HG03457 (cell line): ENCODE data around the gene PNLIPRP1.

Source experiments
- ATAC-seq: cut with Tn5 transposase; IDR thresholded peaks from one replicate; pipeline ENCODE4 v1.9.1; 2021; ENCODE audit warnings: moderate number of reproducible peaks; ENCODE audit not compliant: unreplicated experiment

The PNLIPRP1 gene

GRCh38 chr10:116629340-116629739, 38.6 kb downstream of the PNLIPRP1 start:
- ATAC-seq, result no peak

GRCh38 chr10:116630020-116630419, 39.3 kb downstream of the PNLIPRP1 start:
- ATAC-seq, result no peak

GRCh38 chr10:116631871-116632295, 41.1 kb downstream of the PNLIPRP1 start:
- no peak for ATAC-seq

GRCh38 chr10:116632596-116633215, 41.9 kb downstream of the PNLIPRP1 start:
- no peak for ATAC-seq

- ATAC-seq, result no peak
Observed at GRCh38 chr10:116633216-116633600, 42.4 kb downstream of the PNLIPRP1 start.

GRCh38 chr10:116634126-116634975, 43.6 kb downstream of the PNLIPRP1 start:
- ATAC-seq, result no peak

- ATAC-seq, result no peak
Observed at GRCh38 chr10:116636385-116636784, 45.6 kb downstream of the PNLIPRP1 start.

- no peak for ATAC-seq
Observed at GRCh38 chr10:116636976-116637375, 46.2 kb downstream of the PNLIPRP1 start.

GRCh38 chr10:116637830-116638229, 47.1 kb downstream of the PNLIPRP1 start:
- no peak for ATAC-seq

- ATAC-seq, result no peak
Observed at GRCh38 chr10:116646502-116646901, 55.7 kb downstream of the PNLIPRP1 start.

GRCh38 chr10:116648903-116649302, 58.1 kb downstream of the PNLIPRP1 start:
- ATAC-seq, result no peak

GRCh38 chr10:116653885-116654284, 63.1 kb downstream of the PNLIPRP1 start:
- no peak for ATAC-seq

GRCh38 chr10:116654816-116655215, 64.1 kb downstream of the PNLIPRP1 start:
- ATAC-seq, result no peak

GRCh38 chr10:116655568-116655967, 64.8 kb downstream of the PNLIPRP1 start:
- ATAC-seq, result no peak

- no peak for ATAC-seq
Observed at GRCh38 chr10:116656044-116656443, 65.3 kb downstream of the PNLIPRP1 start.

GRCh38 chr10:116657863-116658551, 67.2 kb downstream of the PNLIPRP1 start:
- no peak for ATAC-seq
